WERI-Rb-1 (cell line): Measurements from ENCODE around the gene CLEC20A.

Source experiments
- DNase-seq: peaks from one replicate; pipeline ENCODE4 v3.0.0-alpha.2; 2020
- H3K27ac ChIP-seq: fragments of 250-450 bp; sonication (Bioruptor Pico); 2 replicates; pipeline ENCODE4 v1.5.1; 2020; ENCODE audit warnings: mild to moderate bottlenecking, moderate library complexity
- H3K27me3 ChIP-seq: fragments of 250-450 bp; sonication (Bioruptor Pico); 2 replicates; pipeline ENCODE4 v1.5.1; 2021; ENCODE audit warnings: mild to moderate bottlenecking, low read depth, moderate library complexity; ENCODE audit not compliant: insufficient read depth, severe bottlenecking
- H3K36me3 ChIP-seq: fragments of 250-450 bp; sonication (Bioruptor Pico); 2 replicates; pipeline ENCODE4 v1.5.1; 2020; ENCODE audit warnings: mild to moderate bottlenecking, moderate library complexity
- H3K4me3 ChIP-seq: 2 replicates; pipeline ENCODE4 v1.5.1; 2011; ENCODE audit warnings: low read depth, mild to moderate bottlenecking, control low read depth, low read length
- H3K9me3 ChIP-seq: fragments of 250-450 bp; sonication (Bioruptor Pico); 2 replicates; pipeline ENCODE4 v1.5.1; 2021; ENCODE audit warnings: mild to moderate bottlenecking, moderate library complexity; ENCODE audit not compliant: severe bottlenecking
- TF ChIP-seq, protein P1 (sequence below): IDR thresholded peaks from 2 replicates; pipeline ENCODE4 v1.5.1; 2011; ENCODE audit warnings: low read depth, mild to moderate bottlenecking, control low read depth, inconsistent platforms, low read length

The CLEC20A gene

GRCh38 chr1:178495741-178496409 lies 889 bp downstream of the CLEC20A start:
- DNase-seq: no peak
- Histone ChIP-seq H3K27ac (no peak overlapping the region), H3K9me3 (no peaks in the 10 kb centered on the region), H3K4me3 (no peak overlapping the region), H3K27me3 (no peaks in the 10 kb centered on the region), H3K36me3 (no peaks in the 10 kb centered on the region)
- TF ChIP-seq, protein P1, sequence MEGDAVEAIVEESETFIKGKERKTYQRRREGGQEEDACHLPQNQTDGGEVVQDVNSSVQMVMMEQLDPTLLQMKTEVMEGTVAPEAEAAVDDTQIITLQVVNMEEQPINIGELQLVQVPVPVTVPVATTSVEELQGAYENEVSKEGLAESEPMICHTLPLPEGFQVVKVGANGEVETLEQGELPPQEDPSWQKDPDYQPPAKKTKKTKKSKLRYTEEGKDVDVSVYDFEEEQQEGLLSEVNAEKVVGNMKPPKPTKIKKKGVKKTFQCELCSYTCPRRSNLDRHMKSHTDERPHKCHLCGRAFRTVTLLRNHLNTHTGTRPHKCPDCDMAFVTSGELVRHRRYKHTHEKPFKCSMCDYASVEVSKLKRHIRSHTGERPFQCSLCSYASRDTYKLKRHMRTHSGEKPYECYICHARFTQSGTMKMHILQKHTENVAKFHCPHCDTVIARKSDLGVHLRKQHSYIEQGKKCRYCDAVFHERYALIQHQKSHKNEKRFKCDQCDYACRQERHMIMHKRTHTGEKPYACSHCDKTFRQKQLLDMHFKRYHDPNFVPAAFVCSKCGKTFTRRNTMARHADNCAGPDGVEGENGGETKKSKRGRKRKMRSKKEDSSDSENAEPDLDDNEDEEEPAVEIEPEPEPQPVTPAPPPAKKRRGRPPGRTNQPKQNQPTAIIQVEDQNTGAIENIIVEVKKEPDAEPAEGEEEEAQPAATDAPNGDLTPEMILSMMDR: no peak

- no peaks in the 10 kb centered on the region for H3K9me3 ChIP-seq
- no peak overlapping the region for H3K4me3 ChIP-seq
- H3K27ac ChIP-seq: no peak overlapping the region
- no peaks in the 10 kb centered on the region for H3K27me3 ChIP-seq
- TF ChIP-seq, protein P1: no peak
- H3K36me3 ChIP-seq: no peaks in the 10 kb centered on the region
- DNase-seq: no peak
Measured at GRCh38 chr1:178495158-178495557, 1.6 kb downstream of the CLEC20A start.

DNA sequence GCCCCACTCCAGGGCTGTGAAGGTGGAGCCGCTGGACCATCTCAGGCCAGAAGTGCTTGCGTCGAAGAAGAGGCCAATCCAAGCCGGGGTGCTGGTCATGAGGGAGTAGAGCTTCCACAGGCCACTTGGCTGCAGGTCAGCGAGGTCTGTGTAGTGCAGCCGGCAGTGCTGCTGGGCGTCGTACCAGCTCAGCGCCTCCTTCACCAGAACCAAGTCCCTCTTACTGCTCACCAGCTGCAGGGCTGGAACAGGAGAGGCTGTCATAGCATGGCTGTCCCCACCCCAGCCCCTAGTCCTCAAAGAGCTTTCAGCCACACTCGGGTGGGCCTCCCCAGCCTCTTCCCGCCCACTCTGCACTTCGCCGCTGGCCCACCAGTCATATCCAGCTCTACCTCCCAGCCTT lies 2.2 kb downstream of the CLEC20A start:
- H3K27me3 ChIP-seq: no peaks in the 10 kb centered on the region
- no peak overlapping the region for H3K4me3 ChIP-seq
- TF ChIP-seq, protein P1: no peak
- no peaks in the 10 kb centered on the region for H3K36me3 ChIP-seq
- no peak overlapping the region for H3K27ac ChIP-seq
- no peaks in the 10 kb centered on the region for H3K9me3 ChIP-seq
- DNase-seq: no peak

DNA sequence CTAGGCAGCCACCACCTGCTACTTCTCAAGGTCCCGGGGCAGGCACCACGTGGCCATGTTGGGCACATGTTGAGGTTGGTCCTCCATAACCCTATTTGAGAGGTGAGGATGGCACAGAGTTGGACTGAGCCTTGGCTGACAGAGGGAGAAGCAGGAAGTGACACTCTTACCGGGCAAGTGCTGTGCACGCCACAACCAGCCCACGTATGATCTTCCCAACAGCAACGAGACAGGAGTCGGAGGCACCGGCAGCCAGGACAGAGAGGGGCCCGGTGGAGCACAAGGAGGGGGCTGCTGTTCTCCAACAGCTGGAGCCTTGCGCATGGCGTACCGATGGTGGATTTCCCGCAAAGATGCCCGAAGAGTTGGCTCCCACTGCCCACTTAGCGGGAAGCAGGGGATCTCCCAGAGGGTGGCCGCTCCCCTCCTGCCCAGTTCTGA lies 3.4 kb downstream of the CLEC20A start:
- H3K36me3 ChIP-seq: no peaks in the 10 kb centered on the region
- no peak overlapping the region for H3K27ac ChIP-seq
- H3K9me3 ChIP-seq: no peaks in the 10 kb centered on the region

DNA sequence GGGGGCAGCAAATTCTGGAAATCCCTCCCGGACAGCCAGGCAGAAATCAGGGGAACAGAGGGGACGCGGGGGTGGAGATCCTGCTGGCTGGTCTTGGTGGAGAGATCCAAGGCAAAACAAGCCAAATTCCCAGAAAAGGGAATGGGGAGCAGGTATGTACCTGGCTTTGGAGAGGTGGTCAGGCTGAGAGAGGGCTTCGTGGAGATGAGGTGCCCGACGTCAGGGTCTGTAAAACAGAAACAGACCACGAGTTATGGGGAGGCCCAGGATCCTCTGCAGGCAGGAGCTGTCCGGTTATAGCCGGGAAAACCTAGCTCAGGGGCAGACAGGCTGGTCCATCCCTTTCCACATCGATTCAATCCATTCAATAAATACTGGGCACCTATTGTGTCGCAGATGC lies 4.4 kb downstream of the CLEC20A start:
- TF ChIP-seq, protein P1: no peak
- H3K27me3 ChIP-seq: no peaks in the 10 kb centered on the region

More for the DNA sequence above, 3.4 kb downstream of the CLEC20A start:
- Histone ChIP-seq H3K27me3 (no peaks in the 10 kb centered on the region), H3K4me3 (no peak overlapping the region)
- TF ChIP-seq, protein P1: no peak
- no peak for DNase-seq

GRCh38 chr1:178491721-178492120 lies 5.0 kb downstream of the CLEC20A start:
- Histone ChIP-seq H3K36me3 (no peaks in the 10 kb centered on the region), H3K27me3 (no peaks in the 10 kb centered on the region), H3K27ac (no peak overlapping the region), H3K4me3 (no peak overlapping the region), H3K9me3 (no peaks in the 10 kb centered on the region)
- DNase-seq: no peak
- TF ChIP-seq, protein P1: no peak

More for the DNA sequence above, 4.4 kb downstream of the CLEC20A start:
- Histone ChIP-seq H3K36me3 (no peaks in the 10 kb centered on the region), H3K9me3 (no peaks in the 10 kb centered on the region), H3K27ac (no peak overlapping the region), H3K4me3 (no peak overlapping the region)
- DNase-seq: no peak
